AG20443 (cell line): ENCODE results near the gene LAMA5.

ENCODE experiments used
- DNase-seq: peaks from one replicate; pipeline ENCODE4 v3.0.0; 2012; ENCODE audit warnings: low spot score, mixed read lengths

Gene LAMA5, protein sequence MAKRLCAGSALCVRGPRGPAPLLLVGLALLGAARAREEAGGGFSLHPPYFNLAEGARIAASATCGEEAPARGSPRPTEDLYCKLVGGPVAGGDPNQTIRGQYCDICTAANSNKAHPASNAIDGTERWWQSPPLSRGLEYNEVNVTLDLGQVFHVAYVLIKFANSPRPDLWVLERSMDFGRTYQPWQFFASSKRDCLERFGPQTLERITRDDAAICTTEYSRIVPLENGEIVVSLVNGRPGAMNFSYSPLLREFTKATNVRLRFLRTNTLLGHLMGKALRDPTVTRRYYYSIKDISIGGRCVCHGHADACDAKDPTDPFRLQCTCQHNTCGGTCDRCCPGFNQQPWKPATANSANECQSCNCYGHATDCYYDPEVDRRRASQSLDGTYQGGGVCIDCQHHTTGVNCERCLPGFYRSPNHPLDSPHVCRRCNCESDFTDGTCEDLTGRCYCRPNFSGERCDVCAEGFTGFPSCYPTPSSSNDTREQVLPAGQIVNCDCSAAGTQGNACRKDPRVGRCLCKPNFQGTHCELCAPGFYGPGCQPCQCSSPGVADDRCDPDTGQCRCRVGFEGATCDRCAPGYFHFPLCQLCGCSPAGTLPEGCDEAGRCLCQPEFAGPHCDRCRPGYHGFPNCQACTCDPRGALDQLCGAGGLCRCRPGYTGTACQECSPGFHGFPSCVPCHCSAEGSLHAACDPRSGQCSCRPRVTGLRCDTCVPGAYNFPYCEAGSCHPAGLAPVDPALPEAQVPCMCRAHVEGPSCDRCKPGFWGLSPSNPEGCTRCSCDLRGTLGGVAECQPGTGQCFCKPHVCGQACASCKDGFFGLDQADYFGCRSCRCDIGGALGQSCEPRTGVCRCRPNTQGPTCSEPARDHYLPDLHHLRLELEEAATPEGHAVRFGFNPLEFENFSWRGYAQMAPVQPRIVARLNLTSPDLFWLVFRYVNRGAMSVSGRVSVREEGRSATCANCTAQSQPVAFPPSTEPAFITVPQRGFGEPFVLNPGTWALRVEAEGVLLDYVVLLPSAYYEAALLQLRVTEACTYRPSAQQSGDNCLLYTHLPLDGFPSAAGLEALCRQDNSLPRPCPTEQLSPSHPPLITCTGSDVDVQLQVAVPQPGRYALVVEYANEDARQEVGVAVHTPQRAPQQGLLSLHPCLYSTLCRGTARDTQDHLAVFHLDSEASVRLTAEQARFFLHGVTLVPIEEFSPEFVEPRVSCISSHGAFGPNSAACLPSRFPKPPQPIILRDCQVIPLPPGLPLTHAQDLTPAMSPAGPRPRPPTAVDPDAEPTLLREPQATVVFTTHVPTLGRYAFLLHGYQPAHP (N-terminal part only)

DNA sequence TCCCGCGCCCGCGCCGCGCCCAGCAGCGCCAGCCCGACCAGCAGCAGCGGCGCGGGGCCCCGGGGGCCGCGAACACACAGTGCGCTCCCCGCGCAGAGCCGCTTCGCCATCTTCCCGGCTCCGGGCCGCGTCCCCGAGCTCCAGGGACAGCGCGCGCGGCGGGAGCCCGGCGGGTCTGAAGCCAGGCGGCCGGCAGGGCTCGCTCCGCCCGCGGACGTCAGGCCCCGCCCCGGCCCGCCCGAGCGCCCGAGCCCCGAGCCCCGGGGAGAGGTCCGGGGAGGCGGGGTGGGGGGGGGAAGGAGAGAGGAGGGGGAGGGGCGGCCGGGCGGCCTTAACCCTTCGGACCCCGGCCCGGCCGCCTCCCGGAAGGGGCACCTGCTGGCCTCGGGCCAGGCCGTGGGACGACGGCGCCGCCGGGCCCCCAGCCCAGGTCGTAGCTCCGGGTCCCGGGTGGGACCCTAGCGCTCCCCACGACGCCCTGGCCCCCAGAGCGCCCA is at the start of gene LAMA5:
Gene LAMA5, minus strand, starts transcription at position 177 of the 497 bp plus-strand sequence. Its CDS starts 67 bp downstream, at position 110.
- DNase-seq, result peak; percentile 82

DNA sequence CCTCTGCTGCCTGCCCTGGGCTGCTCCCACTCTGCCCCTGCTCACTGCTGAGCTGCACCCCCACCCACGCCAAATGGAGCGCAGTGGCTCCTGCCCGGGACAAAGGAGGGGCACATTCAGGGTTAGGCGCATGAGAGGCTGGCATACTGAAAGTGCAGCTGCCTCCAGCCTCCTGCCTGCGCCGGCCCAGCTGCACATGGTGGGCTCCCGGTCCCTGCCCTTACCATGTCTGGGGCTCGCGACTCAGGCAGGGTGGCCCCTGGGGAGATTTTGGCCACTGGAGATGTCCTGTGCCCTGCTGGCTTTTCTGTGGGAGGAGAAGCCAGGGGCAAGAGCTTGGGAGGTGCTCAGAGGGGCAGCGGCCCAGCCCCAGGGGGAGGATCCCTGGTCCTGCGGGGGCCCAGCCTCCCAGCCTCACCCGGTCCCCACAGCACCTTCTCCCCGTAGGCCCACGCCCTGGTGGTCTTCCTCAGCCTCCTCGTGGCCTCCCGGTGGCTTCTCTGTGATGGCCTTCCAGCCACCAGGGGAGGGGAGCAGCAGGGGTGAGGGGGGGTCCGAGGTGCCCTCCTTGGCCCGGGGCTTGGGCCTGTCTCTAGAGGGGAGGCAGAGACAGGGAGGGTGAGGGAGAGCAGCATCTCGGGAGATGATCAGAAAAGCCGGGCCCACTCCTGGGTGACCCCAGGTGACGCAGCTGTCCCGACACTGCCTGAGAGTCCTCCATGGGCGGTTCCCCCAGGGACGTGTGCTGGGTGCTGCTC is 48.4 kb upstream of the LAMA5 start:
- DNase-seq, result no peak

DNA sequence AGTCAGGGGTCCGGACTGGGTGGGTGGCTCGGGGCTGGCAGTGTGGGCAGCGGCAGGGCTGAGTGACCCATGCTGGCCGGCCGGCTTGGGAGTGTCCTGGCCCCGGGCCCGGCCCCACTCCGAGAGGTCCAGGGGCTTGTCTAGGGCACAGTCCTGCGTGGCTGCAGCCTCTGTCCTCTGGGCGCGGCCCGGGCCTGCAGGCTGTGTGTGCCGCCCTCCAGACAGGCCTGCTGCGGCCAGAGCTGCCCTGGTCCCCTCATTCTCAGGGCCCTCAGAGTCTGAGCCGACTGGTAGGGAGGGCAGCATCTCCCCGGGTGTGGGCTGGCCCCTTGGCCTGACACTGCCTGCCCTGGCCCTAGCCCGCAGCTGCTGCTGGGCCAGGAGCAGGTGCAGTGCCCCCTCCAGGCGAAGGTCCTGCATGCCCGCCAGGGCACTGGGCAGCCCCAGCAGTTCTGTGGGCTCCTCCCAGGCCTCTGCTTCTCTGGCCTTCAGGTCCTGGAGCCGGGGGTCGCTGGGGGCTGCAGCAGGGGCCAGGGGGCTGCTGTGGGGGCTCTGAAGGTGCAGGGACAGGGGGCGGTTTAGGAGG is 46.9 kb upstream of the LAMA5 start:
- peak; percentile 38 for DNase-seq

GRCh38 chr20:62413025-62413570 is 46.0 kb upstream of the LAMA5 start:
- no peak for DNase-seq

DNA sequence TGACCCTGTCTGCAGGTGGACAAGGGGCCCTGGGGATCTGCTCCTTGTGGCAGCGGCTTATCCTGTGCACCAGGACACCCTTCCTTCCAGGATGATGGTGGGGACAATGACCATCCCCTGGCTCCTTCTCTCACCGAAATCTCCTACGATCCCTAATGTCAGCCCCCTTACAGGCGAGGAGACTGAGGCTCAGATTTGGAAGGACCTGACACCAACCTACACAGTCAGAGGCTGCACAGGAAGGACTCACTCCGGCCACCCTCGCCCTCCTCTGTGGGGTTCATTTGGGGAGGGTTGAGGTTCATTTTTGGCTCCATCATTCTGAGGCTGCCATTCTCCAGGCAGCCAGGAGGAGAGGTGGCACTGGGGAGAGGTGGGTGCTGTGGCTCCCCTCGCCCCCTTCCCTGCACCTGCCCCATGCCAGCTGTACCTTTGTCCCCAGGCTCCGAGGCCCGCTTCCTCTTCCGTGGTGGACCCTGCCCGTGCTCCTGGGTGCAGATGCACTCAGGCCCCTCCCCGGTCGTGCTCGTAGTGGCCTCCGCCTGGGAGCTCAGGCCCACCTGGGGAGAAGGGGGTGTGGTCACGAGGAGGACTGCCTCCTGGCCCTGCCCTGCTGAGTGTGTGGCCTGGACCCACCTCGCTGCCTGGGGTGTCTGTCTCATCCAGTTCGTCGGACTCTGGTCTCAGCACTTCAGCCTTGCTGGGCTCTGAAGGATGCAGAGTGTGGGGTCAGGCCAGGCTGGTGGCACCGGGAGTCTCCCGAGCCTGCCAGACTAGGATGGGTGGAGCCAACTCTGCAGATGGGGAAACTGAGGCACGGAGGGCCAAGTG is 45.3 kb upstream of the LAMA5 start:
- DNase-seq, result no peak

GRCh38 chr20:62411479-62412193 is 44.5 kb upstream of the LAMA5 start:
- no peak for DNase-seq

GRCh38 chr20:62410746-62411478 is 43.8 kb upstream of the LAMA5 start:
- DNase-seq, result no peak

DNA sequence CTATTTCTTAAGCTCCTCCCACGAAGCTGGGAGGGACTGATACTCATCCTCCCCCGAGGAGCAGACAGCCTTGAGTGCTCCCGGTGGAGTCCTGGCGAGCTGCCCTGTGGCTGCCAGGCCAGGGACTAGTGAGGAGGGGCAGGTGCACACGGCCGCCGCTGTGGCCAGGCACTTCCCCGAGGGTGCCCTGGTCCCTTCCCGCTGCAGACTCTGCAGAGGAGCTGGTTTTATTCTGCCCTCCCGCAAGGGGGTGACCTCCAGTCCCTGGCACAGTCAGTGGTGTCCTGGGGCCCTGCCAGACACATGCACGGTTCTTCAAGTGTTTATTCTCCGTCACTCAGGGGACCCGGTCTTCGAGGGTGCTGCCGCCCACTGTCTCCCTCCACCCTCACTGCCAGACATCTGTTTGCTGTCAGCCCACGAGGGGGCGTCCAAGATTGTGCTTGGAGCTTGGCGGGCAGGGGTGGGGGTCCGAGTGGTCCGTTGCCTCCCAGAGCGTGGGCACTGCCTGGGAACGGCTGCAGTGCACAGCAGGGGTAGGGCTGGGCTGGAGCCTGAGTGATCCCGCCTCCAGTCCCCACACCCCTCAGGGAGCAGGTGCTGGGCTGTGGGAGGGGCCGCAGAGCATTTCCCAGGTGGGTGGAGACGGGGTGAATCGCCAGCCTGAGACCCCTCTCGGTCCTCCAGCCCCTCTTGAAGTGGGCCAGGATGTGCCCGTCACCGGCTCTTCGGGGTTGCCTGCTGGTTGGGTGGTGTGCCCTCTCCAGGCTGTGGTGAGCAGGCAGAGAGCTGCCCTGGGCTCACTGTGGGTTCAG is 43.0 kb upstream of the LAMA5 start:
- DNase-seq, result peak; percentile 39

DNA sequence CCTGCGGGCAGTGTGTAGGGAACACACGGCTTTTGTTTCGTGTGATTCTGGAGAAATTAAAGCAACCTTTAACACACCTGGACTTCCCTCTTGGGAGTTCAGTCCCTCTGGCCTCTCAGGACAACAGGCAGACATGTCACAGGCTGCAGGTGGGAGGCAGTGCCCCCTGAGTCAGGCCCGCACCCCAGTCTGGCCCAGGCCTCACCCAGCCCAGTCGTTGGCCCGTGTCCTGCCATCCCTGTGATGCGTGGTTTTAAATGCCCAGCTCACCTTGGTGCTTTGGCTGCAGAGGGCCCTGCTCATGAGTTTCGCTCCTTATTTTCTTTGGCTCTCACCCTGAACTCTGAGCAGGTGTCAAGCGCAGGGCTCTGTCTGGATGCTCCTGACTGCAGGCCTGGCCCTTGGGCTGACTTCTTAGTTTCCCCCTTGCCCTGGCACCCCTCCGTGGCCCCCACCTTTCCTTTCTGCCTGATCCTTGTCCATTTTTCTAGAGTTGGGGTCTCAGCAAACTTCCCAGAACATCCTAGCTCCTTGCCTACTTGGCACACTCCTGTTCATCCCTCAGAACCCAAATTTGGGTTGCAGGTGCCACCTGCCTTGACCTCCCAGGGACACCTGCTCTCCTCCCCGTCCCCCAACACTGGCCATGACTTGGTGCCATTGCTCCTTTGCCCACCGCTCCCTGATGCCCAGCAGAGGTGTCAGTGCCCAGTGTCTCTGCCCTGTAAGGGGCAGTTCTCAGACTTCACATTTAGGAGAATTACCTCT is 42.2 kb upstream of the LAMA5 start:
- DNase-seq, result no peak

DNA sequence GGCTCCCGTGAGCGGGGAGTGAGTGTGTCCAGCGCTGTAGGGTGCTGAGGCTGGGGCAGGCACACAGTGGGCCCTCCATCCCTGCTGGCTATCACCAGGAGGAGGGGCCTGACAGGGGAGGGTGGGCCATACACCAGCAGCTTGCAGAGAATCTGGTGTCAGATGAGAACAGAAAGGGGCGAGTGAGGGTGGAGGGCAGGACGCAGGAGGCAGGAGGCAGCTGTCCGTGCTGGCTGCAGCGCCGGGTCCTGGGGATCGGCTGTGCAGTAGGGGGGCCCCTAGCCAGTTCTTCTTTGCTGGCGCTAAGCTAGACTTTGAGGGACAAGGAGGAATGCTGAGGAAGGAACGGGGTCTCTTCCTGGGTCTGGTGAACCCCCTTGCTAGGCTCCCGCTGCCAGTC is 41.5 kb upstream of the LAMA5 start:
- no peak for DNase-seq

DNA sequence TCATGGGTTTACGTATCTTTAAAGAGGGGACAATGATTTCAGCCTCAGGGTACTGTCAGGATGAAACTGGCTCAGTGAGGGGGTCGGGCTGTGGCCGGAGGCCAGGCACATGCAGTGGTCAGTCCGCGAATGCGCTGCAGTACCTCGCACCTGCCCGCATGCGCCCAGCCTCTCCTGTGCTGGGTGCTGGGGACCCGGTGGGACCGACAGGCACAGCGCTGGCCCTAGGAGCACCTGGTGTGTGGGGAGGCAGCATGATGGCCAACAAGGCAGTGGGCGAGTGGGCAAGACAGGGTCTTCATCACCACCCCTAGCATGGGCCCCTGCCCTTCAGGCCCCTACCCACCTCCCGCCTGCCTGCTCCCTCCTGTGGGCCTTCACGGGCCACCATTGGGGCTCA is 40.9 kb upstream of the LAMA5 start:
- DNase-seq, result no peak

GRCh38 chr20:62407221-62407992 is 40.3 kb upstream of the LAMA5 start, which contains the start of gene CABLES2:
TSS of gene CABLES2 (minus strand) at chr20:62407285. CDS start at chr20:62407276, 9 bp downstream.
- peak; percentile 99 for DNase-seq

DNA sequence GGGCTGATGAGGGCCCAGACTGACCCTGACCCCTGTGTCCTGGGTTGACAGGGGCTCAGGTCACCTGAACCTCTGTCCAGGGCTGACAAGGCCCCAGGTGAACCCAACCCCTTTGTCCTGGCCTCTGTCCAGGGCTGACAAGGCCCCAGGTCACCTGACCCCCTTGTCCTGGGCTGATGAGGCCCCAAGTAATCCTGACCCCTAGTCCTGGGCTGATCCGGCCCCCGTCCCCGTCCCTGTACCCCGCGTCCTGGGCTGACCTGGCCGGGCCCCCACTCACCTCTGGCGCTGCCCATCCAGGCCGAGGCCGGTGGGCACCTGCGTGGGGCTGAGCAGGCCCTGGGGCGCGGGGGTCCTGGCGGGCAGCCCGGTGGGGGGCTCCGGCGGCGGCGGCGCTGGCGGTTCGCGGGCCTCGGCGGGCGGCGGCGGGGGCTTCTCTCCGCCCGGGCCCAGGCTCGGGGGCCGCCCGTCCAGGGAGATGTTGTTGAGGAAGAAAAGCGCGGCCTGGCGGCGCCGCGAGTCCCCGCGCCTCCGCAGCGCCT is 39.6 kb upstream of the LAMA5 start:
- DNase-seq, result no peak

DNA sequence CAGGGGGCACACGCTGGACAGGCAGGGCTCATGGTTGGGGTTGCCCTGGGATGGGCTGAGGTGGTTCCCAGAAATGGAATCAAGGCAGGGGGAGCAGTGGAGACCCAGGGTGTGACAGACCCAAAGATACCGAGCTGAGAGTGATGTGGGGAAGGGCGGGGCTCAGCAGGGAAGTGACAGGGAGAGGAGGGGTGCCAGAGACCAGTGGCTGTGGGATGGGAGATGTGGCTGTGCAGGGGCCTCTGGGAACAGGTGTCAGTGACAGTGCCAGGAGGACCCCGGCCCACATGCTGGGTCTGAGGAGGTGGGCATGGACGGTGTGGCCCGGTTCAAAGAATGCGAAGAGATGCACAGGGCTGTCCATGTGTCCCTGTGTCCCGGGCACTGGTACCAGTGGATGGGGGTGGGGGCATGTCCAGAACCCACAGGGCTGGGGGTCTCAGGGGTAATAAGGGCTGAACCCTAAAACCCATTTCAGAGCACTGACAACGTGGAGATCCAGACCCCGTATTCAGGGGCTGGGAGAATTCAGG is 38.9 kb upstream of the LAMA5 start:
- no peak for DNase-seq
